NB4 (cell line): Measurements from ENCODE around the gene HLA-DQB1.

ENCODE experiments used
- CTCF ChIP-seq: IDR thresholded peaks from one replicate; pipeline ENCODE4 v1.5.1; 2012; ENCODE audit warnings: low read depth, low read length
- MAX ChIP-seq: IDR thresholded peaks from 2 replicates; pipeline ENCODE4 v1.6.1; 2011; ENCODE audit warnings: low read depth, low read length

- no peak for TF ChIP-seq CTCF
- TF ChIP-seq MAX = no peak
Measured at GRCh38 chr6:32666420-32667300, at the start of gene HLA-DQB1.
